GM12874 (cell line): Measurements from ENCODE around the gene CEP83.

Experiments used
- CTCF ChIP-seq: IDR thresholded peaks from 2 replicates; pipeline ENCODE4 v1.5.1; 2011; ENCODE audit warnings: low read depth, mild to moderate bottlenecking, control low read depth, low read length, moderate library complexity; ENCODE audit not compliant: insufficient read depth

The CEP83 gene

GRCh38 chr12:94284046-94284445 is 175.6 kb downstream of the CEP83 start:
- no peak for TF ChIP-seq CTCF

GRCh38 chr12:94282675-94283074 is 177.0 kb downstream of the CEP83 start:
- TF ChIP-seq CTCF = no peak

GRCh38 chr12:94280063-94280462 is 179.6 kb downstream of the CEP83 start:
- TF ChIP-seq CTCF = no peak

- no peak for TF ChIP-seq CTCF
Observed at GRCh38 chr12:94277426-94278000, 182.2 kb downstream of the CEP83 start.

- no peak for TF ChIP-seq CTCF
Observed at GRCh38 chr12:94276725-94277124, 182.9 kb downstream of the CEP83 start.

- no peak for TF ChIP-seq CTCF
Observed at GRCh38 chr12:94273272-94273671, 186.4 kb downstream of the CEP83 start.

GRCh38 chr12:94272280-94272679 is 187.4 kb downstream of the CEP83 start:
- TF ChIP-seq CTCF = no peak
